Measurements from ENCODE around the gene NKPD1.

The NKPD1 gene

DNA sequence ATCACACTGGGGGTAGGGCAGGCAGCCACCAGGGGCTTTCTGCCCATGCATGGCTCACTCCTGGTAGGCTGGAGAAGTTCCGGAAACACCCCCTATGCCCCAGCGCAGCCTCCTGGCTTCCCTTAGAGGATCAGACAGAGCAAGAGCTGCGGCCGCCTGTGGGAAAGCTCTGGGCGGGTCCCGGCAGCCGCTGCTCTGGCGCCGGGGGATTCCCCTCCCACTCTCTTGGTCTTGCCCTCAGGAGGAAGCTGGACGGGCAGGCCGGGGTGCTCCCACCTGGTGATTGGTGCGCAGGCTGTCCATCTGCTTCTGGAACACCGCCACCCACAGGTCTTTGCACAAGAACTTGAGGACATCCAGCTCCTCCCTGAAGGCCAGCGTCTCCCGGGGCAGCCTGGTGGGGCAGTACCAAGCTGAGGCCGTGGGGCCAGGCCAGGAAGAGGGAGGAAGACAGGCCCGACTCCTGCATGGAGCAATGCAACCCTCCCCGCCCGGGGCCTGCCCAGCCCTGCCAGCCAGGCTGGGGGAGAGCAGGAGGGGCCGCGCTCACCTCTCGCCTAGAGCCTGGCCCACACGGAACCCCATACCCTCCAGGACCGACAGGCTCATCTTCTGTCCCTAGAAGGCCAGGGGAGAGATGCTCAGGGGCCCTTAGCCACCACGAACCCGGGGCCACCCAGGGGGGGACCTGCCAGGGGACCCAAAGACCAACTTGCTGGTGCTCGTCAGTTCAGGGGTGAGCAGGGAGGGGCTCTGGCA, 4.0 kb upstream of the NKPD1 start:
- DNase-seq (ENCODE audit: insufficient read length, low spot score) = peak; percentile 85
- peak; percentile 89 for FAIRE-seq
- no peak for TF ChIP-seq PAX5 (IDR thresholded peaks at IDR 0.05; ENCODE audit: insufficient read depth, low read length, severe bottlenecking)
- 0 out of 2 replicates have a peak, but pooled peaks have one; percentile 20 for TF ChIP-seq TAF1 (IDR thresholded peaks at IDR 0.05; ENCODE audit: low read depth, low read length)

- DNase-seq (ENCODE audit: insufficient read length, low spot score) (no peak), FAIRE-seq (peak; percentile 48)
- TF ChIP-seq PAX5 (IDR thresholded peaks at IDR 0.05; ENCODE audit: insufficient read depth, low read length, severe bottlenecking) (no peak), TAF1 (IDR thresholded peaks at IDR 0.05; ENCODE audit: low read depth, low read length) (no peak), SPI1 (IDR thresholded peaks at IDR 0.05; ENCODE audit: low read depth, low read length) (no peak)
These were observed 3.1 kb upstream of the NKPD1 start for GRCh38 chr19:45163751-45164460.

DNA sequence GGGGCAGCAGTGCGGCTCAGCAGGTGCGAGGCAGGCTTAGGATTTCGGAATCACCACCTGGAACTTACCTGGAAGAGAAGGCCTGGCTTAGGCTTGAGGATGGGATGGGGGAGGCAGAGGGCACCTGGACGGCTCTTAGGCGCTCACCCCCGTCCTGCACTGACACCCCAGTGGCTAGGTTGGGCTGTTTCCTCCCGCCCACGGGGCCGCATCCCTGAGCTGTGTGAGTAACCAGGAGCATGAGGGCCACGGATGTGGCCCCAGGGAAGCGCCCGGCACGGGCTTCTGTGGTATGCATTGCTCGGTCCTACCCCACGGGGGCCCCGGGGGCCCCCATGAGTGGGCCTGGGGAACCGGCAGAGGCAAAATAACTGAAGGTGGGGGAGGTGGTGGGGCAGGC, 2.4 kb upstream of the NKPD1 start:
- DNase-seq (ENCODE audit: insufficient read length, low spot score) (no peak), FAIRE-seq (no peak)
- TF ChIP-seq POLR2AphosphoS5 (IDR thresholded peaks at IDR 0.05; ENCODE audit: low read depth, low read length) (no peak), PAX5 (IDR thresholded peaks at IDR 0.05; ENCODE audit: insufficient read depth, low read length, severe bottlenecking) (no peak), SPI1 (IDR thresholded peaks at IDR 0.05; ENCODE audit: low read depth, low read length) (no peak), POLR2A (IDR thresholded peaks at IDR 0.05; ENCODE audit: low read depth, low read length) (no peak), POU2F2 (IDR thresholded peaks at IDR 0.05; ENCODE audit: low read depth, low read length) (no peak), TAF1 (IDR thresholded peaks at IDR 0.05; ENCODE audit: low read depth, low read length) (no peak)

DNA sequence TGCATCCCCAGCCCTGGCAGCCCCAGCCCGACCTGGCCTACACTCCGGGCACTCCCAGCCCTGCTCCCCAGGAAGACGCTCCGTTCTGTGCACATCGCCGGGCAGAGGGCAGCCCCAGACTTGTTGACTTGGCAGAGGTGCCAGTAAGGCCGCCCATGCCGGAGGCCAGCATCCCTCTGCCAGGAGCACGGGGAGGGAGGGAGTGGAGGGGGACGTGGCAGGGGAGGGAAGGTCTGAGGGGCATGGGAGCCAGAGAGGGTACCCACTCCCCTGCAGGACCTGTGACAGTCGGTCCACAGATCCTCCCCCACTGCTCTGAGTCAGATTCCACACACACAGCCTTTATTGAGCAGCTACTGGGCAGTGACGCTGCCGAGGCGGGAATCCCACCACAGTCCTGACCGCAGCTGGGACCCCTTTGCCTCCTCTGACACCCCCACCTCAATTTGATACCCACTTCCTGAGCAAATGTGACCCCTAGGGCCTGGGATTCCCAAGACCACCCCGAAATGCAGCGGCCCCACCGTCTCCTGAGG, 1.9 kb upstream of the NKPD1 start:
- FAIRE-seq (no peak), DNase-seq (ENCODE audit: insufficient read length, low spot score) (no peak)
- no peak for TF ChIP-seq POU2F2 (IDR thresholded peaks at IDR 0.05; ENCODE audit: low read depth, low read length)
- TF ChIP-seq SPI1 (IDR thresholded peaks at IDR 0.05; ENCODE audit: low read depth, low read length) = no peak
- TF ChIP-seq TAF1 (IDR thresholded peaks at IDR 0.05; ENCODE audit: low read depth, low read length) = no peak
- no peak for TF ChIP-seq POLR2AphosphoS5 (IDR thresholded peaks at IDR 0.05; ENCODE audit: low read depth, low read length)
- TF ChIP-seq POLR2A (IDR thresholded peaks at IDR 0.05; ENCODE audit: low read depth, low read length) = no peak
- TF ChIP-seq PAX5 (IDR thresholded peaks at IDR 0.05; ENCODE audit: insufficient read depth, low read length, severe bottlenecking) = no peak

DNA sequence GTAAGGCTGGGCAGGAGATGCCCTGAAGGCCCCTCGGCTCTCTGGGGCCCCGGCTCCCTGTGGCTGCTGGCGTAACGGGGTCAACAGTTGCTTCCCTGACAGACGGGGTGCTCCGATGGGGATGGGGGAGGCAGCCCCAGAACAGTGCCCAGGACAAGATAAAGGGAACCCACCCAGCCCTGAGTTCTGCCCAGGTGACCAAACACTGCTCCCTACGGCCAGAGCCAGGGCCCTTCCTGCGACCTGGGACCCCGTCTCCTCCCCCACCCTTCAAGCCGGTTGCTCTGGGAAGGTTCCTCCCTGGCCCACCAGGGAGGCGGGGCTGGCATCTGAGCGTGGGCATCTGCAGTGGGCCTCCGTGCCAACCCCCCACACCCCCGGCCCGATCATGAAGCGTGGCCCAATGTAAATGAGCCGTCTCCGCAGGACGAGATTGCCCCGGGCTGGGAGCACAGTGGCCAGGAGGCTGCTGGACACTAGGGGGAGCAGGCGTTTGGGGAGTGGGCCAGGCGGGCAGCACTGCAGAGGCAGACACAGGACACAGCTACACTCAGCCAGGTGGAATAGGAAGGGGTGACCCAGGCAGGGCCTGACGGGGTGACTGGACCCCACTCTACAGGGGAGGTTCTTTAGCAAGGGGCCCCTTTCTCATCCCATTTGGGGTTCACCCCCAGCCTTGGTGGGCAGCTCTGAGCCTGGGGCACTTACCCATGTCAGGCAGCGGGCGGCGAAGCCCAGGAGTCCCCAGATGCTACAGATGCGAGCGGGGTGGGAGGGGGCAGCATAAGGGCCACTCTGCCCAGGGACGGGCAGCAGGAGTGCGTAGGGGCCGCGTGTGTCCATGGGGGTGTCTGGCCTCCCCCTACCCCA, 1.2 kb upstream of the NKPD1 start:
- FAIRE-seq = no peak
- TF ChIP-seq POLR2A (IDR thresholded peaks at IDR 0.05; ENCODE audit: low read depth, low read length) (no peak), TAF1 (IDR thresholded peaks at IDR 0.05; ENCODE audit: low read depth, low read length) (no peak), PAX5 (IDR thresholded peaks at IDR 0.05; ENCODE audit: insufficient read depth, low read length, severe bottlenecking) (no peak)
- no peak for DNase-seq (ENCODE audit: insufficient read length, low spot score)

GRCh38 chr19:45159971-45160324, 834 bp downstream of the NKPD1 start:
- TF ChIP-seq POLR2AphosphoS5 (IDR thresholded peaks at IDR 0.05; ENCODE audit: low read depth, low read length) = no peak
- TF ChIP-seq TAF1 (IDR thresholded peaks at IDR 0.05; ENCODE audit: low read depth, low read length) = no peak
- no peak for DNase-seq (ENCODE audit: insufficient read length, low spot score)
- no peak for FAIRE-seq

DNA sequence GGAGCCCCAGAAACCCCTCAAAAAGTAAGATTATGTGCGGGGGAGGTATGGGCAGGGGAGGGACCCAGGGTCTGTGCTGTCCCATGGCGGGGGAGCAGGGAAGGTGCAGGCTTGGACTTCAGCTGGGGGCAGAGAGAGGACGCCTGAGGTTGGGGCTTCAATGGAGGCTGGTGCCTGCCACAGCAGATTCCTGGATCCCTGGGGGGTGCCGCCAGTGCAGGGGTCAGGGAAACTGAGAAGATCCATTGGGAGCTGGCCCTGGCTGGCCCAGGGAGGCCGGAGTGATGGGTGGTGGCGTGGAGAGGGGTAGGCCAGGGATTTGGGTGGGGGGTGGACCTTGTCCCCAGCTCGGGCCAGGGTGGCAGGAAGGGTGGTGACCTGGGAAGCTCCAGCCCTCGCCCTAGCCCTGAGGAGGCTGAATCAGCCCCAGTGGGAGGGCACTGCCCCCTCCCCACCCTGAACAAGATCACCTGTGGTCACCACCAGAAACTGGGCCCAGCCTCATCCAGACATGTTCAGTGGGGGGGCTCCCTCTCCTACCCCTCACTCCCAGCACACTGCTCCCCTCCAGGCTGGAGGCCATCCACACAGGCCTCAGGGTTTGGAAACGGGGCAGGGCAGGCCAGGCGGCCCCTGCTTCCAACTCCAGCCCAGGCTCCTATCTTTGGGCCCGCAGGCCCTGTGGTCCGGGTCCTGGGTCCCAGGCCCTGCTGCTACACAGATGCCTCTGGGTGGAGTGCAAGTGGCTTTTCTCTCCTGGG, 1.4 kb downstream of the NKPD1 start:
- no peak for FAIRE-seq
- no peak for DNase-seq (ENCODE audit: insufficient read length, low spot score)
- TF ChIP-seq POU2F2 (IDR thresholded peaks at IDR 0.05; ENCODE audit: low read depth, low read length) (no peak), TAF1 (IDR thresholded peaks at IDR 0.05; ENCODE audit: low read depth, low read length) (no peak), PAX5 (IDR thresholded peaks at IDR 0.05; ENCODE audit: insufficient read depth, low read length, severe bottlenecking) (no peak), POLR2AphosphoS5 (IDR thresholded peaks at IDR 0.05; ENCODE audit: low read depth, low read length) (no peak), SPI1 (IDR thresholded peaks at IDR 0.05; ENCODE audit: low read depth, low read length) (no peak), POLR2A (IDR thresholded peaks at IDR 0.05; ENCODE audit: low read depth, low read length) (no peak)

GRCh38 chr19:45158503-45159209, 2.1 kb downstream of the NKPD1 start:
- DNase-seq (ENCODE audit: insufficient read length, low spot score) (no peak), FAIRE-seq (no peak)
- TF ChIP-seq TAF1 (IDR thresholded peaks at IDR 0.05; ENCODE audit: low read depth, low read length) (no peak), POLR2A (IDR thresholded peaks at IDR 0.05; ENCODE audit: low read depth, low read length) (no peak), POLR2AphosphoS5 (IDR thresholded peaks at IDR 0.05; ENCODE audit: low read depth, low read length) (no peak), PAX5 (IDR thresholded peaks at IDR 0.05; ENCODE audit: insufficient read depth, low read length, severe bottlenecking) (no peak), POU2F2 (IDR thresholded peaks at IDR 0.05; ENCODE audit: low read depth, low read length) (no peak), SPI1 (IDR thresholded peaks at IDR 0.05; ENCODE audit: low read depth, low read length) (no peak)

Data from GM12891 (cell line).